Transverse colon (tissue), 4 donors: ENCODE measurements around the gene LRRC57. TPM values are rescaled to one million over a fixed set of nuclear protein-coding genes. Genes with fewer than 3 reads are reported as not detected.

Experiments
- DNase-seq: peaks from one replicate; pipeline ENCODE4 v3.0.0-alpha.2; 2019
- H3K27ac ChIP-seq, 4 donors: fragments of 200-600 bp; sonication (generic); 2 replicates each; pipeline ENCODE4 v1.5.1; 2016 to 2018; ENCODE audit warnings: inconsistent platforms in 4 of 4
- H3K27me3 ChIP-seq: fragments of 200-600 bp; sonication (generic); 2 replicates; pipeline ENCODE4 v1.5.1; 2017; ENCODE audit warnings: inconsistent platforms
- H3K36me3 ChIP-seq, 4 donors: fragments of 200-600 bp; sonication (generic); 2 replicates each; pipeline ENCODE4 v1.5.1; 2017 to 2019; ENCODE audit warnings: inconsistent platforms in 4 of 4
- H3K4me1 ChIP-seq, 4 donors: fragments of 200-600 bp; sonication (generic); 2 replicates each; pipeline ENCODE4 v1.5.1; 2017 to 2020; ENCODE audit warnings: inconsistent platforms in 4 of 4
- H3K4me3 ChIP-seq, 4 donors: fragments of 200-600 bp; sonication (generic); 1 replicate in 1 of 4; 2 replicates in 3 of 4; pipeline versions ENCODE4 v1.5.1 to v1.6.1; 2017 to 2019; ENCODE audit warnings: inconsistent platforms in 4 of 4
- H3K9me3 ChIP-seq, 2 donors: fragments of 200-600 bp; sonication (generic); 2 replicates each; pipeline ENCODE4 v1.5.1; 2017 to 2019; ENCODE audit warnings: inconsistent platforms in 2 of 2
- CTCF ChIP-seq, 5 experiments: fragments of 200-600 bp in 3 of 5; fragments of 450-650 bp in 2 of 5; sonication (generic) in 3 of 5; IDR thresholded peaks; 1 replicate in 2 of 5; 2 replicates in 3 of 5; pipeline ENCODE4 v1.5.1; 2016 to 2017; ENCODE audit warnings: antibody characterized with exemption in 5 of 5, inconsistent platforms in 3 of 5, mild to moderate bottlenecking in 2 of 5, moderate library complexity in 1 of 5
- EP300 ChIP-seq: sonication (generic); formaldehyde crosslinking; IDR thresholded peaks from one replicate; pipeline ENCODE4 v1.6.1; 2017; ENCODE audit warnings: antibody characterized with exemption, low read depth
- POLR2A ChIP-seq: fragments of 450-650 bp; IDR thresholded peaks from one replicate; pipeline ENCODE4 v1.6.1; 2016; ENCODE audit warnings: antibody characterized with exemption, mild to moderate bottlenecking, moderate library complexity
- POLR2AphosphoS5 ChIP-seq, 3 donors: sonication (generic); formaldehyde crosslinking; IDR thresholded peaks; one replicate each; pipeline ENCODE4 v1.6.1; 2016; ENCODE audit warnings: antibody characterized with exemption in 3 of 3
- WGBS, 2 donors: methylation state at CpG; one replicate each; pipeline ENCODE4 v1.1.5; 2018; ENCODE audit warnings: low coverage in 1 of 2; 5-methylcytosine and 5-hydroxymethylcytosine counted together
- in situ Hi-C, 4 donors: fragments of 200-750 bp; cut with MboI; loops; one replicate each; pipeline versions ENCODE4 v1.15.0 to v1.15.1; 2017; ENCODE audit warnings: low sequenced_read_pairs in 3 of 4, low pct_ligation_motif_present in 1 of 4, low pct_unique_long_range_greater_than_20kb in 1 of 4
- intact Hi-C: fragments of 100-400 bp; cut with DNase I; formaldehyde crosslinking; loops from one replicate; pipeline ENCODE4 v1.15.1; 2023; ENCODE audit warnings: low total_unique reads
- total RNA-seq, 4 donors: library from RNA; depleted of rRNA; stranded (reverse); fragments of >200 nt; gene quantifications; one replicate each; pipeline ENCODE4 v1.1.0, GENCODE V29; 2016

LRRC57 gene
- total RNA-seq, 4 donors from 2014 or later, result 12.3 to 42.4 (median 28.7) TPM

DNA sequence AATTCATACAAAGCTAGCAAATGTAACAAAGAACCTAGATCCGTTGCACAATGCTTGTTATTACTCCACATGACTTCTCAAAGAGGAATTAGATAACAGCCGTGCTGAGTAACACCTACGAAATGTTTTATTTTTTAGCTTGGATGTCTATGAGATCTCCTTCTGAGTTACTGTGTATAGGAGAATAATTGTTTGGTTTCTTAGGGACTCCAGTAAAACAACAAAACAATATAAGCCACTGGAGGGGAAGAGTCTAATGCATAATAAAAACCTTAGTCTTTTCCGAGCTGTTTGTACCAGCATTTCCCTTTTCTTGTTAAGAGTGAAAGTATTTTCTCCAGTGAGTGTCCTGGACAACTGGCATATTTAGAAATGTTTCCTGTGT, 37.6 kb downstream of the LRRC57 start:
- peaks cover 0 to 35% (median 2%) of the 10 kb centered on the region in 4 donors for H3K36me3 ChIP-seq
- no peaks in the 10 kb centered on the region for H3K9me3 ChIP-seq
- intact Hi-C loops, result no loop called here
- H3K27ac ChIP-seq, result peak overlapping the region in 1 of 4 donors; percentile 26
- 56 to 81% methylated on average over 4 of the region's 4 CpGs for WGBS, 2 donors
- H3K27me3 ChIP-seq, result no peaks in the 10 kb centered on the region
- DNase-seq, result no peak
- no peak for TF ChIP-seq EP300
- TF ChIP-seq POLR2A, result no peak
- TF ChIP-seq POLR2AphosphoS5 (IDR thresholded peaks at IDR 0.05), result no peak
- no peak for TF ChIP-seq CTCF (IDR thresholded peaks at IDR 0.05)
- no peak overlapping the region for H3K4me3 ChIP-seq
- in situ Hi-C loops, result no loop called here
- peaks cover 0 to 7% (median 1%) of the 10 kb centered on the region in 4 donors for H3K4me1 ChIP-seq

GRCh38 chr15:42510258-42511006, 38.2 kb downstream of the LRRC57 start:
- DNase-seq, result no peak
- Histone ChIP-seq H3K4me1 (peaks cover 0 to 7% (median 1%) of the 10 kb centered on the region in 4 donors), H3K36me3 (peaks cover 0 to 29% (median 0%) of the 10 kb centered on the region in 4 donors), H3K27ac (no peak overlapping the region), H3K4me3 (no peak overlapping the region), H3K27me3 (no peaks in the 10 kb centered on the region), H3K9me3 (no peaks in the 10 kb centered on the region)
- 85 to 98% methylated on average over 3 to 4 of the region's 4 CpGs for whole genome bisulfite sequencing, 2 donors
- TF ChIP-seq CTCF (IDR thresholded peaks at IDR 0.05), result no peak
- no peak for TF ChIP-seq POLR2AphosphoS5 (IDR thresholded peaks at IDR 0.05)
- TF ChIP-seq EP300, result no peak
- no peak for TF ChIP-seq POLR2A
- in situ Hi-C loops, result no loop called here
- intact Hi-C loops, result no loop called here

- peak overlapping the region in 2 of 4 donors; percentile 25 to 63 for H3K27ac ChIP-seq
- intact Hi-C loops, result no loop called here
- H3K36me3 ChIP-seq, result peaks cover 0 to 8% (median 0%) of the 10 kb centered on the region in 4 donors
Measured at GRCh38 chr15:42508263-42508690, 40.3 kb downstream of the LRRC57 start.

GRCh38 chr15:42507514-42507913, 41.1 kb downstream of the LRRC57 start:
- no peaks in the 10 kb centered on the region for H3K9me3 ChIP-seq
- intact Hi-C loops (no loop called here), in situ Hi-C loops (no loop called here)
- WGBS, 2 donors, result 75 to 89% methylated on average over 3 to 4 of the region's 4 CpGs
- peaks cover 0 to 12% (median 8%) of the 10 kb centered on the region in 4 donors for H3K4me1 ChIP-seq
- peaks cover 0 to 2% (median 0%) of the 10 kb centered on the region in 4 donors for H3K36me3 ChIP-seq
- no peak for DNase-seq
- TF ChIP-seq POLR2A (no peak), CTCF (IDR thresholded peaks at IDR 0.05) (no peak), POLR2AphosphoS5 (IDR thresholded peaks at IDR 0.05) (no peak), EP300 (no peak)
- no peak overlapping the region for H3K4me3 ChIP-seq
- H3K27ac ChIP-seq, result peak overlapping the region in 1 of 4 donors; percentile 14
- H3K27me3 ChIP-seq, result no peaks in the 10 kb centered on the region

More at GRCh38 chr15:42508263-42508690, 40.3 kb downstream of the LRRC57 start:
- Histone ChIP-seq H3K4me1 (peaks cover 0 to 12% (median 8%) of the 10 kb centered on the region in 4 donors), H3K27me3 (no peaks in the 10 kb centered on the region), H3K9me3 (no peaks in the 10 kb centered on the region), H3K4me3 (no peak overlapping the region)
- TF ChIP-seq POLR2A, result no peak
- no peak for TF ChIP-seq EP300
- TF ChIP-seq POLR2AphosphoS5 (IDR thresholded peaks at IDR 0.05), result peak in 2 of 3 donors; percentile 15 to 29
- no peak for TF ChIP-seq CTCF (IDR thresholded peaks at IDR 0.05)
- DNase-seq, result no peak
- 56 to 74% methylated on average over 4 to 9 of the region's 9 CpGs for whole genome bisulfite sequencing, 2 donors
- in situ Hi-C loops, result no loop called here
